GM18498 (cell line): ENCODE results near the gene TSPAN33.
"Not testable (repeated sequence)": the region's sequence is repeated elsewhere in the genome, so short reads cannot be mapped to it uniquely, and the experiment has no call there.

Experiments
- ATAC-seq: cut with Tn5 transposase; IDR thresholded peaks from one replicate; pipeline ENCODE4 v1.9.1; 2021; ENCODE audit warnings: mild to moderate bottlenecking, moderate library complexity; ENCODE audit not compliant: unreplicated experiment

Gene TSPAN33

DNA sequence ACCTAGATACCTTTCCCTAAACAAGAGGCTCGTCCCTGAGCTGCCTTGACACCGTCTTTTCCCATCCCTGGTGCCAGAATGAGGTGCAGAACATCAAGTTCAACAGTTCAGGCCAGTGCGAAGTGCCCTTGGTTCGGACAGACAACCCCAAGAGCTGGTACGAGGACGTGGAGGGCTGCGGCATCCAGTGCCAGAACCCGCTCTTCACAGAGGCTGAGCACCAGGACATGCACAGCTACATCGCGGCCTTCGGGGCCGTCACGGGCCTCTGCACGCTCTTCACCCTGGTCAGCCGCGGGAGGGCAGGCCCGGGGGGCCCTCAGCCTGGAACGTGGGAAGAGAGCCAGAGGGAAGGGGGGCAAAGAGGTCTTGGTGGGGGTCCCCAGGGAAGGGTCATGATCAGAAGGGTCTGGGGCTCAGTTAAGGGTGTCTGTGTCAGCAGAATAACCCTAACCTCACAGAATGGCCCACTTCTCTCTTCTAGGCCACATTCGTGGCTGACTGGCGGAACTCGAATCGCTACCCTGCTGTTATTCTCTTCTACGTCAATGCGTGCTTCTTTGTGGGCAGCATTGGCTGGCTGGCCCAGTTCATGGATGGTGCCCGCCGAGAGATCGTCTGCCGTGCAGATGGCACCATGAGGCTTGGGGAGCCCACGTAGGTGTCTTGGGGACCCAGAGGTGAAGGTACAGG lies 60.8 kb downstream of the TSPAN33 start:
- no peak for ATAC-seq

- ATAC-seq, result no peak
Measured at GRCh38 chr7:129205987-129206785, 61.7 kb downstream of the TSPAN33 start.

DNA sequence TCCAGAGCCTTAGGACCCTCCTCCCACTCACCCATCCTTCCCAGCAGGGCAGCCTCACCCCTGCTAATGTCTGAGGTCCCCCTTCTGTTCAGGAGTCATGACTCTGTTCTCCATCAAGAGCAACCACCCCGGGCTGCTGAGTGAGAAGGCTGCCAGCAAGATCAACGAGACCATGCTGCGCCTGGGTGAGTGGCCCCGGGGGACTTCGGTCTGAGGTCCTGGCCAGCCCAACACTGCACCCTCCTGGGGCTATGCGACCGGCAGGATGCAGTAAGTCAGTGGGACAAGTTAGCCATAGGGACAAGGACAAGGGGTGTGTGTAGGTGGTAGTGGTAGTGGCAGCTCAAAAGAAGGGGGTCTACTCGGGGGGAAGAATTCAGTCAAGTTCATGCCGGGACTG lies 64.2 kb downstream of the TSPAN33 start:
- no peak for ATAC-seq

DNA sequence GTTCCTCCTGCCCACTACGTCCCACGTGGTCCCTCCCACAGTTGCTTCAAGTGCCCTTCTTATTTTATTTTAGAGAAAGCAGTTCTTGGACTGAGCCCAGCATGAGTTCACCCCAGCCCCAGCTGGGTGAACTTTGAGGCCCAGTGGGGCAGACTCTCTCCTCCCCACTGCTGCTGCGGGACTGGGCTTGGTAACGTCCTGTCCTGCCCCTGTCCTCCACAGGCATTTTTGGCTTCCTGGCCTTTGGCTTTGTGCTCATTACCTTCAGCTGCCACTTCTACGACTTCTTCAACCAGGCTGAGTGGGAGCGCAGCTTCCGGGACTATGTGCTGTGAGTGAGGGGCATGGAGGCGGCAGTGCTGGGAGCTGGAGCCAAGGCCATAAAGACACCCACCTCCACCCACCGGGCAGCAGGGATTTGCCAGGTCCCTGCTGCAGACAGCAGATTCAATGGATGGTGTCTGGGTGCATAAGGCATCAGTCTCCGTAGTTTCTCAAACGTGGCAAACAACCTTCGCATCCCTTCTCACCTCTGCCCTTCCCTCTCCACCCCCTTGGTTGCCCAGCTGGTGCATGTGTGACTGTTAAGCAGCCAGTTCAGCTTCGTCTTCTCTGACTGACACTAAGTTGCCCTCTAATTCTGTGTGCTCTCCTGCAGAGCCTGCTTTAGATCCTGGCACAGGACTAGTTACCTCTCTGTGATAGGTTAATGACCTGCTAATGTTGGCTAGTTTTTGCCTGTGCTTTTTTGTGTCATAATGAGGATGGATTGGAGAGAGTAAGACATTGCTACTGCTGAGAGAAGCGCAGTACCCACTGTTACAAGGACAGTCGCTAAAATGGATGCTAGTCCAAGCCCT lies 64.8 kb downstream of the TSPAN33 start:
- no peak for ATAC-seq

DNA sequence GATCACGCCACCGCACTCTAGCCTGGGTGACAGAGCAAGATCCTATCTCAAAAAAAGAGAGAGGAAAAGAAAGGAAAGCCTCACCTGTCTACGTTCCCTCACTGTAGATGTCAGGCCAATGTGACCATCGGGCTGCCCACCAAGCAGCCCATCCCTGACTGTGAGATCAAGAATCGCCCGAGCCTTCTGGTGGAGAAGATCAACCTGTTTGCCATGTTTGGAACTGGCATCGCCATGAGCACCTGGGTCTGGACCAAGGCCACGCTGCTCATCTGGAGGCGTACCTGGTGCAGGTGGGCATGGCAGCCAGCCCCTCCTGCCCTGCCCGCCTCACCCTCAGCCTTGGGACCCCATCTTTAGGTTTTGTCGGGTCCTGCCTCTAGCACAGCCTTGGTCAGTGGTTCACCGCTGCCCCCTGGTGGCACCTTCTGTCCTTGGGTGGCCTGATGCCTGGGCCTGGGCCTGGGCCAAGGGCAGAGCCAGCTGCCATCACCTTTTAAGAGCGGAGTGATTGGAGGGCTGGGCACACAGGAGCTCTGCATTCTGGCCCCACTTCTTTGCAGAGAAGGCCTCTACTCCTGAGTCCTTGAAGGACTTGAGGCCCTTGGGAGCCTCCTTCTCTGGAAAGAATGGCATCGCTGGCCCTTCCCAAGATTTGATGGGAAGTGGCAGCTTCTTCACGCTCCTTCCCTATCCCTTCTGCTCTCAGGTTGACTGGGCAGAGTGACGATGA lies 65.9 kb downstream of the TSPAN33 start:
- ATAC-seq, result peak; percentile 72

DNA sequence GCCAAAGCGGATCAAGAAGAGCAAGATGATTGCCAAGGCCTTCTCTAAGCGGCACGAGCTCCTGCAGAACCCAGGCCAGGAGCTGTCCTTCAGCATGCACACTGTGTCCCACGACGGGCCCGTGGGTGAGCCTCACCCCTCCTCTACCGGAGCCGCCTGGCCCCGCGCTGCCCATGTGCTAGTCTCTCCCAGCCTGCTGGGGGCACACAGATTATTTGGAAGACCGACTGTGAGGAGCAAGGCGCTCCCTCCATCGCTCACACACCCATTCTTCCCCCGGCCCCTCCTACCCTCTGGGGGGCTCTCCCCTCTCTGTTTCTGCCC lies 66.4 kb downstream of the TSPAN33 start:
- ATAC-seq, result no peak

DNA sequence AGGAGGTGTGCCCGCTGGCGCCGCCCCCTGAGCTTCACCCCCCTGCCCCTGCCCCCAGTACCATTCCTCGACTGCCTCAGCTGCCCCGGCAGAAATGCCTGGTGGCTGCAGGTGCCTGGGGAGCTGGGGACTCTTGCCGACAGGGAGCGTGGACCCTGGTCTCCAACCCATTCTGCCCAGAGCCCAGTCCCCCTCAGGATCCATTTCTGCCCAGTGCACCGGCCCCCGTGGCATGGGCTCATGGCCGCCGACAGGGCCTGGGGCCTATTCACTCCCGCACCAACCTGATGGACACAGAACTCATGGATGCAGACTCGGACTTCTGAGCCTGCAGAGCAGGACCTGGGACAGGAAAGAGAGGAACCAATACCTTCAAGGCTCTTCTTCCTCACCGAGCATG lies 67.6 kb downstream of the TSPAN33 start:
- no peak for ATAC-seq

GRCh38 chr7:129212596-129212995 lies 68.1 kb downstream of the TSPAN33 start:
- no peak for ATAC-seq

DNA sequence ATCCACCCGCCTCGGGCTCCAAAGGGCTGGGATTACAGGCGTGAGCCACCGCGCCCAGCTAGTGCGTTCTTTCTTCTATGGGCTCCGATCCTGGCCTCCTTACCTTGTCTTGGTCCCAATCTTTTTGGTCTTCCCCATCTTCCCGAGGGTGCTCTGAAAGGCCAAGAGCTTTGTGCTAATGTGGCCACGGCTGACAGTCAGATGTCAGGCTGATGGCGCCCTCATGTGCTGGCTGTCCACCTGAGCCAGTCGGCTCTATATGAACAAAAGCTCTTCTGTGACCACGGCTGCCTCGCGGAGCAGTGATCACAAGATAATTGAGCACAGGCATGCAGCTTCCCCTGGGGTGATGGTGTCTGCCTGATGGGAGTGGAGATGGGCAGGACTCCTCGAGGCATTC lies 69.3 kb downstream of the TSPAN33 start:
- ATAC-seq, result no peak

DNA sequence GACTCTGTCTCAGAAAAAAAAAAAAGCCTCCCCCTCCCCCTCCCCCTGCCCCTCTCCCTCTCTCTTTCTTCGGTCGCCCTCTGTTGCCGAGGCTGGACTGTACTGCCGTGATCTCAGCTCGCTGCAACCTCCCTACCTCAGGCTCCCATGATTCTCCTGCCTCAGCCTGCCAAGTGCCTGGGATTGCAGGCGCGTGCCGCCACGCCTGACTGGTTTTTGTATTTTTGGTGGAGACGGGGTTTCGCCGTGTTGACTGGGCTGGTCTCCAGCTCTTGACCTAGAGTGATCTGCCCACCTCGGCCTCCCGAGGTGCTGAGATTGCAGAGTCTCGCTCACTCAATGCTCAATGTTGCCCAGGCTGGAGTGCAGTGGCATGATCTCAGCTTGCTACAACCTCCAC lies 71.2 kb downstream of the TSPAN33 start:
- not testable (repeated sequence) for ATAC-seq

DNA sequence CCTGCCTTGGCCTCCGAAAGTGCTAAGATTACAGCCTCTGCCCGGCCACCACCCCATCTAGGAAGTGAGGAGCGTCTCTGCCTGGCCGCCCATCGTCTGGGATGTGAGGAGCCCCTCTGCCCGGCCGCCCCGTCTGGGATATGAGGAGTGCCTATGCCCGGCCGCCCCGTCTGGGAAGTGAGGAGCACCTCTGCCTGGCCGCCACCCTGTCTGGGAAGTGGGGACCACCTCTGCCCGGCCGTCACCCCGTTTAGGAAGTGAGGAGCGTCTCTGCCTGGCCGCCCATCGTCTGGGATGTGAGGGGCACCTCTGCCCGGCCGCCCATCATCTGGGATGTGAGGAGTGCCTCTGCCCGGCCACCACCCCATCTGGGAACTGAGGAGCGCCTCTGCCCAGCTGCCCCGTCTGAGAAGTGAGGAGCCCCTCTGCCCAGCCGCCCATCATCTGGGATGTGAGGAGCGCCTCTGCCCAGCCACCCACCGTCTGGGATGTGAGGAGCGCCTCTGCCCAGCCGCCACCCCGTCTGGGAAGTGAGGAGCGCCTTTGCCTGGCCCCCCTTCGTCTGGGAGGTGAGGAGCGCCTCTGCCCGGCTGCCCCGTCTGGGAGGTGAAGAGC lies 71.7 kb downstream of the TSPAN33 start:
- ATAC-seq, result not testable (repeated sequence)

DNA sequence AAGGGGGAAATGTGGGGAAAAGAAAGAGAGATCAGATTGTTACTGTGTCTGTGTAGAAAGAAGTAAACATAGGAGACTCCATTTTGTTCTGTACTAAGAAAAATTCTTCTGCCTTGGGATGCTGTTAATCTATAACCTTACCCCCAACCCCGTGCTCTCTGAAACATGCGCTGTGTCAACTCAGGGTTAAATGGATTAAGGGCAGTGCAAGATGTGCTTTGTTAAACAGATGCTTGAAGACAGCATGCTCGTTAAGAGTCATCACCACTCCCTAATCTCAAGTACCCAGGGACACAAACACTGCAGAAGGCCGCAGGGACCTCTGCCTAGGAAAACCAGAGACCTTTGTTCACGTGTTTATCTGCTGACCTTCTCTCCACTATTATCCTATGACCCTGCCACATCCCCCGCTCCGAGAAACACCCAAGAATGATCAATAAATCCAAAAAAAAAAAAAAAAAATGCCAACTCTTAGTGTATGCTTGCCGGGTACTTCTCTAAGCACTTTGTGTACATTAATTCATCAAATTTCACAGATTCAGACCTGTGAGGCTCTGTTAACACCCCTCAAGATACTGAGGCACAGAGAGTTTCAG lies 72.4 kb downstream of the TSPAN33 start:
- ATAC-seq, result not testable (repeated sequence)

DNA sequence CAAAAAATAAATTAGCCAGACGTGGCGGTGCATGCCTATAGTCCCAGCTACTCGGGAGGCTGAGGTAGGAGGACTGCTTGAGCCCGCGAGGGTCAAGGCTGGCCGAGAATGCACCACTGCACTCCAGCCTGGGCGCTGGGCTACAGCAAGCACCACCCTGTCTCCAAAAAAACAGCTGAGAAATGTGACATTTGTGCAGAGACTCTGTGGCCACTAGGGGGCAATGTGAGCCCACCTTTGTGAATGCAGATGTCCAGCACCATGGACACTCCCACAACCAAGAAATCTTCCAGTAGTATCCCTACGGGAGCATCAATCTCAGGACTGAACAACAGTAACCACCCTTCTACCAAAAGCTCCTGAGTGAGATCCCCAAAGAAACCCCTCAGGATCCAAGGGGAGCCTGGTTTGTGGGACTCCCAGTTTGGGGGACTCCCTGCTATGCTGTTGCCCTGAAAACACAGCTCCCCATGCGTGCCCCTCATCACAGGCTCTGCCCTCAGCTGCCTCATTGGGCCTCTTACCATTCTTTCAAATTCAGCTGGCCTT lies 74.1 kb downstream of the TSPAN33 start:
- ATAC-seq, result peak; percentile 68

DNA sequence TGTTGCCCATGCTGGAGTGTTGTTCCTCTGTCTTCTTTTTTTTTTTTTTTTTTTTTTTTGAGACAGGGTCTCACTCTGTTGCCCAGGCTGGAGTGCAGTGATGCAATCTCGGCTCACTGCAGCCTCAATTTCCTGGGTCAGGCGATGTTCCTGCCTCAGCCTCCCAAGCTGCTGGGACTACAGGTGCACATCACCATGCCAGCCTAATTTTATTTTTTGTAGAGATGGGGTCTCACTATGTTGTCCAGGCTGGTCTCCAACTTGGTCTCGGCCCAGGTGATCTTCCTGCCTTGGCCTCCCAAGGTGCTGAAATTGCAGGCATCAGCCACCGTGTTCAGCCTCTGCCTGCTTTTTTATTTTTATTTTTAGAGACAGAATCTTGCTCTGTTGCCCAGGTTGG lies 74.7 kb downstream of the TSPAN33 start:
- ATAC-seq, result not testable (repeated sequence)
